GOT3 (cell line): Measurements from ENCODE around the gene DUSP8.
"Not testable (repeated sequence)": the region's sequence is repeated elsewhere in the genome, so short reads cannot be mapped to it uniquely, and the experiment has no call there.

ENCODE experiments used
- DNase-seq: peaks from one replicate; lab custom pipeline; 2025; ENCODE audit warnings: mixed read lengths; lab: John Stamatoyannopoulos, UW

The DUSP8 gene

GRCh38 chr11:1589191-1589963, 17.3 kb upstream of the DUSP8 start:
- not testable (repeated sequence) for DNase-seq

DNA sequence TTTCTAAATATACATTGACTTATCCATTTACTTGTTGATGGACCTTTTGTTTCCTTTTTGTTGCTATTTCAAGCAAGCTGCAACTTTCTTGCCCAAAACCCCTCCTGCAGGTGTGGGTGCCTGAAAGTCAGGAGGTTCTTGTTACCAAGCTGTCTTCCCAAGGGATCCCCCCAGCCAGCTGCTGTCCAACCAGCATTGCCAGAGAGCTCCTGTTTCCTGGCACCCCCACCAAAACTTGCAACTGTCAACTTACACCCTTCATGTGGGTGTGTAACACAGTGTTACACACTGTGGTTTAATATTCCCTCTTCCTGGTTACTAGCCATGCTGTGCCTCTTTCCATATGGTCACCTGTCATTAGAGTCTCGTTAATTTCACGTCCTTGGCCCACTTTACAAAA, 14.6 kb upstream of the DUSP8 start:
- DNase-seq: no peak

- DNase-seq: not testable (repeated sequence)
These were observed 12.7 kb upstream of the DUSP8 start, which contains the start of gene KRTAP5-1 for GRCh38 chr11:1584661-1585370. Gene KRTAP5-1, minus strand, starts transcription at chr11:1585283. Its CDS starts 34 bp downstream, at chr11:1585249.

GRCh38 chr11:1582909-1583308, 10.8 kb upstream of the DUSP8 start:
- not testable (repeated sequence) for DNase-seq

DNA sequence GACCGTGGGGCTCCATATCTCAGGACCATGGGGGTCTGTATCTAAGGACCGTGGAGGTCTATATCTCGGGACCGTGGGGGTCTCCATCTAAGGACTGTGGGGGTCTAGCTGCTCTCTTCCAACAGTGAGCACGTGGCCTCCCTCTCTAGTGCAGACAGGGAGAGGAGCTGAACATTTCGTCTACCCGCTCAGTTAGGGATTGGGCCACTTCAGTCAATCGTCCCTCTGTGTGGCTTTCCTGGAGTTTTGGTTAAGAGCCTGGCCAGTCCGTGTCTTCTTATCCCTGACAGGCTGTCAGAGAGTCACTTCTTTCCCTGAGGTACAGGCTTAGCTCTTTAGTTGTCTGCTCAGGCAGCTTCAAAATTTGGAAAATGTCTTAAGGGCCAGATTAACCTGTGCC, 9.9 kb upstream of the DUSP8 start:
- no peak for DNase-seq

DNA sequence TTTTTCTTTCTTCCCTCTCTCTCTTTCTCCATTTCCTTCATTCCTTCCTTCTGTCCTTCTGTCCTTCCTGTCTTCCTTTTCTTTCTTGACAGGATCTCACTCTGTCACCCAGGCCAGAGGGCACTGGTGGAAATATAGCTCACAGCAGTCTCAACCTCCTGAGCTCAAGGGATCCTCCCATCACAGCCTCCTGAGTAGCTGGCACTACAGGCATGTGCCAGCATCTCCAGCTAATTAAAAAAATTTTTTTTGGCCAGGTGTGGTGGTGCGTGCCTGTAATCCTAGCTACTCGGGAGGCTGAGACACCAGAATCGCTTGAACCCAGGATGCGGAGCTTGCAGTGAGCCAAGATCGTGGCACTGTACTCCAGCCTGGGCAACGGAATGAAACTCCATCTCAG, 4.8 kb upstream of the DUSP8 start:
- DNase-seq: no peak

GRCh38 chr11:1575756-1576155, 3.7 kb upstream of the DUSP8 start:
- not testable (repeated sequence) for DNase-seq

DNA sequence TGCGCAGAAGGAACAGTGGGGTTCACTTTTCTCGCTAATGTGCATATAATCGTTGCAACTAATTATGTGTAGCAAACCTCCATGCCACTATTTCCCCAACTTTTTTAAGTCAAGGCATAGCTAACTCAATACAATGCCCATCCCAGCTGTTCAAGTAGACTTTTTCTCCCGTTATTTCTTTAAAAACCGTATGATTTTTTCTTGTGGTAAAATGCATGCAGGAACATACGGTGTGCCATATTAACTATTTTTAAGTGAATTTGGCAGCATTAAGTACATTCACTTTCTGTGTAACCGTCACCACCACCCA, 2.8 kb upstream of the DUSP8 start:
- no peak for DNase-seq

DNA sequence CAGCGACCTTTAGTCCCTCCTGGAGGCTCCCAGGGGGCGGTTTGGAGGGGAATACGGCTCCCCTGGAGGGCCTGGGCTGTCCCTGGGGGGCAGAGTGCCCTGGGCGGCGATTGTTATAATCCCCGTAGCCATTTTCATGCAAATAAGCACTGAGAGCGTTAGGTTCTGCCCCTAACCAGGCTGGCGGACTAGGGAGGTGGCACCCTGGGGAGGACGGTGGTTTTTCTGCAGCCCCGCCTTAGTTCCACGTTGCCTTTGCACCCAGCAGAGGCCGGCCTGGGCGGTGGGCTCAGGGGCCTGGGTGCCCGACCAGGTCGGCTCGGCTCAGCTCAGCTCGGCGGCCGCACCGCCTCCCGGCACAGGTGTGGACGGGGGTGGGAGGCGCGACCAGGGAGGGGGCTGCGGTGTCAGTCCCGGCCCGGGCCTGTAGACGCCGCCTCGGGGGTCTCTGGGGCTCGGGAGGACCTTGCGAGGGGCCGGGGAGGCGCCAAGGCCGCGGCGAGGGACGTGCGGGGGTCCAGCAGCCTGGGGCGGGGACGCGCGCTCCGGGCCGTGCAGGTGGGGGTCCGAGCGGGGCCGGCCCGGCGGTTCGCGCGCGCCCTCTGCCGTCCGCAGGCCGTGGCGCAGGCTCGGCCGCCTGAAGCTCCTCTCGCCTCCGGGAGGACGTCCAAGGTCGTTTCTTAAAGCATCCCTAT, 2.3 kb upstream of the DUSP8 start:
- DNase-seq: no peak

DNA sequence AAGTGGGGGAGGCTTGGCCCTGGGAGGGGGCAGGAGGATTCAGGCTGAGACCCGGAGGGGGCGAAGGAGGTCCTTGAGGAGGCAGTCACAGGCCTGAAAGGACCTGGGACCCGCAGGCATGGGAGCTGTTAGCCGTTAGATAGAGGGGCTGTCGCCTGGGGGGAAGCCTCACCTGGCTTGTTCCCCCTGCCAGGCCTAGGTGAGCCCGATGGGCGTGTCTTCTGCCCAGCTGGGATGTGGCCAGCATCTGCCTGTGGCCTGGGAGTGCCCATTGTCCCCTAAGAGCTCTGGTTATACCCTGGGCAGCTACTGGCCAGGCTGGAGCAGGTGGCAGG, 1.8 kb upstream of the DUSP8 start:
- no peak for DNase-seq

GRCh38 chr11:1573077-1573902, 1.2 kb upstream of the DUSP8 start:
- DNase-seq: no peak

- no peak for DNase-seq
These were observed 293 bp downstream of the DUSP8 start for GRCh38 chr11:1571760-1572196.

GRCh38 chr11:1570896-1571759, 943 bp downstream of the DUSP8 start:
- no peak for DNase-seq

- DNase-seq: no peak
These were observed 1.6 kb downstream of the DUSP8 start for GRCh38 chr11:1570531-1570895.

DNA sequence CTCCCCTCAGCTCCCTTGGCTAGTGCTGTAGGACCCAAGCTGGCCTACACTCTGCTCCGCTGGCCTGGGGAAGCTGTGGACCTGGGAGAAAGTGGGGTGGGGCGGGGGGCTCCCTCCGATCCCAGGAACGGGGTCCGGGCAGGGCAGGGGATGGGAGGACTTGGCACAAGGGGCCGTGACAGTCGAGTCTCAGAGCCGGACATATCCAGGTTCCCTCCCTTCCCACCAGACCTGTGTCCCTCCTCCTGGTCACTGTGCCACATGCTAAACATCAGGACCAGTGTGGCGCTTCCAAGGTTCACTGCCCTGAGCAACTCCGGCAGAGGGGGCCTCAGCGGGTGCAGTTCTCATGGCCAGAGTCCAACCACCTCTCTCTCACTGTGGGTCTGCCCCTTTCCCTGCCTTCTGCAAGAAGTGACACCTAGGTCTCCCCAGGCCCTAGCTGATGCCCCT, 2.0 kb downstream of the DUSP8 start:
- no peak for DNase-seq

- DNase-seq: no peak
These were observed 2.8 kb downstream of the DUSP8 start for GRCh38 chr11:1569251-1569780.

DNA sequence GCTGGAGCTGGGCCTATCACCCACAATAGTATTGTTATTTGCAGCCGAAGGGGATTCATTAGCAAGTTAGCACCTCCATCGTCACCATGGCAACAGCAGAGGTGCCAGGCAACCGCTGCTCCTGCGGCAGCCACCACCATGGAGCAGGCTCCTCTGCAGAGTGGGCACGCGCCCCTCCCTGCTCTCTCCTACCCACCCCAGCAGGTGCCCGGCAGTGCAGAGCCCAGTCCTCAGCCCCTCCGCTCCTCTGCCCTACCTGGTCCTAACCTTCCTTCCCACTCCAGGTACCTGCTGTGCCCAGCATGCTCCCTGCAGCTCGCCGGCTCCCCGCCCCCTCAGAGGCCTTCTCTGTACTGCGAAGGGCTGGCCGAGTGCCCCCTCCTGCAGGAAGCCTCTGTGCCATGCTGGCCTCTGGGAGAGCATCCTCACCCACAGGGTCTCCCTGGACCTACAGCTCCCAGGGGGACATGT, 3.6 kb downstream of the DUSP8 start:
- no peak for DNase-seq

GRCh38 chr11:1567721-1568100, 4.4 kb downstream of the DUSP8 start:
- DNase-seq: no peak

GRCh38 chr11:1567052-1567720, 4.9 kb downstream of the DUSP8 start:
- no peak for DNase-seq

GRCh38 chr11:1566381-1567051, 5.6 kb downstream of the DUSP8 start:
- DNase-seq: no peak
